OCI-LY7 (cell line): ENCODE measurements around the gene JMJD4. TPM values are rescaled to one million over a fixed set of nuclear protein-coding genes. Genes with fewer than 3 reads are reported as not detected.

Source experiments
- BruUV-seq: library from RNA; stranded (reverse); fragments of 400-500 nt; replicated peaks from 2 replicates; lab custom pipeline; 2021; lab: Mats Ljungman, UMichigan
- CTCF ChIA-PET: fragments of 300-600 bp; sonication (Branson Sonifier 250); formaldehyde crosslinking; loops from one replicate; lab custom pipeline; 2022; ENCODE audit warnings: antibody characterized with exemption; ENCODE audit not compliant: unreplicated experiment; lab: Charles Lee
- POLR2A ChIA-PET: fragments of 300-600 bp; sonication (Branson Sonifier 250); formaldehyde crosslinking; loops from one replicate; lab custom pipeline; 2022; ENCODE audit warnings: antibody characterized with exemption; lab: Charles Lee
- DNase-seq: peaks from one replicate; pipeline ENCODE4 v3.0.0-alpha.2; 2015; ENCODE audit warnings: low spot score
- H2AFZ ChIP-seq: fragments of 200-600 bp; sonication (generic), shearing (Covaris generic); 2 replicates; pipeline ENCODE4 v1.6.1; 2014; ENCODE audit warnings: mild to moderate bottlenecking, antibody characterized with exemption, low read length, moderate library complexity
- H3K27ac ChIP-seq: fragments of 200-600 bp; sonication (generic); 2 replicates; pipeline ENCODE4 v1.5.1; 2014; ENCODE audit warnings: mixed run types, low read depth, mild to moderate bottlenecking, moderate library complexity, low read length, inconsistent platforms; ENCODE audit not compliant: poor library complexity, severe bottlenecking
- H3K36me3 ChIP-seq: fragments of 200-600 bp; sonication (generic); 2 replicates; pipeline ENCODE4 v1.6.1; 2014; ENCODE audit warnings: mild to moderate bottlenecking, antibody characterized with exemption, low read length, moderate library complexity, mixed read lengths; ENCODE audit not compliant: insufficient read depth
- H3K4me1 ChIP-seq: fragments of 200-600 bp; sonication (generic); 2 replicates; pipeline ENCODE4 v1.5.1; 2014; ENCODE audit warnings: mild to moderate bottlenecking, low read length; ENCODE audit not compliant: insufficient read depth, poor library complexity, severe bottlenecking
- H3K4me2 ChIP-seq: fragments of 200-600 bp; sonication (generic); 2 replicates; pipeline ENCODE4 v1.6.1; 2014; ENCODE audit warnings: mild to moderate bottlenecking, low read length
- H3K4me3 ChIP-seq: fragments of 200-600 bp; sonication (generic); 2 replicates; pipeline ENCODE4 v1.5.1; 2014; ENCODE audit warnings: mild to moderate bottlenecking, low read depth, low read length; ENCODE audit not compliant: poor library complexity, severe bottlenecking
- H3K79me2 ChIP-seq: fragments of 200-600 bp; sonication (generic); 2 replicates; pipeline ENCODE4 v1.6.1; 2016; ENCODE audit warnings: low read depth, mild to moderate bottlenecking, low read length, moderate library complexity, mixed read lengths; ENCODE audit not compliant: insufficient read depth
- H3K9me2 ChIP-seq: fragments of 200-600 bp; sonication (generic); 2 replicates; pipeline ENCODE4 v1.6.1; 2016; ENCODE audit warnings: mild to moderate bottlenecking, low read length, mixed read lengths; ENCODE audit not compliant: insufficient read depth
- H3K9me3 ChIP-seq: fragments of 200-600 bp; sonication (generic); 2 replicates; pipeline ENCODE4 v1.6.1; 2014; ENCODE audit warnings: mild to moderate bottlenecking, mixed run types, low read length, mixed read lengths
- H4K20me1 ChIP-seq: fragments of 200-600 bp; sonication (generic); 2 replicates; pipeline ENCODE4 v1.6.1; 2014; ENCODE audit warnings: mild to moderate bottlenecking, antibody characterized with exemption, low read length, moderate library complexity, mixed read lengths; ENCODE audit not compliant: insufficient read depth
- CTCF ChIP-seq: fragments of 200-600 bp; sonication (generic); conservative IDR thresholded peaks from 2 replicates; pipeline ENCODE4 v1.5.1; 2014; ENCODE audit warnings: mild to moderate bottlenecking, antibody characterized with exemption, low read length, moderate library complexity, mixed read lengths
- EZH2phosphoT487 ChIP-seq: fragments of 200-600 bp; sonication (generic); IDR thresholded peaks from 2 replicates; pipeline ENCODE4 v1.6.1; 2018; ENCODE audit warnings: low read depth, borderline replicate concordance, mild to moderate bottlenecking, mixed run types, antibody characterized with exemption, low read length, moderate library complexity, mixed read lengths
- intact Hi-C: fragments of 100-400 bp; cut with micrococcal nuclease; formaldehyde crosslinking; loops from one replicate; pipeline ENCODE4 v1.10.0; 2022; ENCODE audit not compliant: unreplicated experiment
- total RNA-seq, 2 experiments: library from RNA; depleted of rRNA in 1 of 2; stranded (reverse); fragments of >200 nt in 1 of 2; shearing (Covaris generic) in 1 of 2; gene quantifications; 2 replicates each; pipeline ENCODE4 v1.2.3, GENCODE V29; 2014 to 2022

JMJD4 gene
- total RNA-seq, 2 experiments from 2014 or later, result 27.8 to 41.8 TPM

DNA sequence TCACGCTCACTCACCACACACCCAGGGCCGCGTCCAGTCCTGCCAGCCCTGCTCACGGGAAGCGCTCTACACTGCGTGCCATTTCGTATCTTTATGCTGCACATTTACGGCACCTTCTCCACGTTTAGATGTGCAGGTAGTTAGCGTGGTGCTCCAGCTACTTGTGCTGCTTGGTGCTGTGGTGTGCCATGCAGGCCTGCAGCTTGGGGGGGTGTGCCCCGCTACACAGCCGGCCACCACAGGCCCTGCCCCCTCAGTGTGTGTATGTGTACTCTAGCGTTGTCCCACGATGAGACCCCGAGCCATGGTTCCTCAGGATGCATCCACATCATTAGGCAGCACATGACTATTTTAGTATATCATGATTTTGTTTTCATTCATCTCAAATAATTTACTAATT lies 38.5 kb upstream of the JMJD4 start:
- DNase-seq, result no peak
- intact Hi-C loops, result no loop called here
- no TSS peak for BruUV-seq
- Histone ChIP-seq H3K4me2 (no peak overlapping the region), H3K79me2 (no peaks in the 10 kb centered on the region), H3K9me2 (no peaks in the 10 kb centered on the region), H4K20me1 (no peaks in the 10 kb centered on the region), H3K27ac (no peak overlapping the region), H3K9me3 (no peaks in the 10 kb centered on the region), H3K36me3 (peaks cover 10% of the 10 kb centered on the region; the same call in 1 of the 2 replicates), H3K4me3 (no peak overlapping the region), H2AFZ (no peak overlapping the region), H3K4me1 (no peaks in the 10 kb centered on the region)
- ChIA-PET CTCF (no interaction called here), POLR2A (no interaction called here)
- no peak for TF ChIP-seq CTCF
- TF ChIP-seq EZH2phosphoT487, result no peak

DNA sequence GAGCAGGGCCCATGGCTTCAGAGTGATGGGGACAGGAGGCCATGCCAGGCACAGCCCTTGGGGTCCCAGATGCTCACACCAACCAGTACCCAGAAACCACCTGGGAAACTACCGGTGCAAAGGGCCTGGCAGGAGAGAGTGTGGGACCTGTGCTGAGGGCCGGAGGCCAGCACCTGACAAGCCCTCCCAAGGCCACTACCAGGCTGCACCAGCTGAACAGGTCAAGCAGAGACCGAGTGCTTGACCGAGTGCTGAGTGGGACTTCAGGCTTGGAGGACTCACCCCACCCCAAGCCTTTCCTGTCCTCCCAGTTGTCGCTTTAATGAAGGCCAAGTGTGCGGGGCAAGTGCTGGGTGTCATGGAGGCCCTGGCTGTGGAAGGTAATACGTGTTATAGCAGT lies 36.7 kb upstream of the JMJD4 start:
- Histone ChIP-seq H3K36me3 (peaks cover 27% of the 10 kb centered on the region), H3K4me3 (no peak overlapping the region), H2AFZ (no peak overlapping the region), H3K27ac (no peak overlapping the region), H3K9me2 (no peaks in the 10 kb centered on the region), H3K4me1 (no peaks in the 10 kb centered on the region), H3K4me2 (no peak overlapping the region), H3K79me2 (no peaks in the 10 kb centered on the region), H3K9me3 (no peaks in the 10 kb centered on the region), H4K20me1 (no peaks in the 10 kb centered on the region)
- no peak for DNase-seq
- intact Hi-C loops, result no loop called here
- no TSS peak for BruUV-seq
- TF ChIP-seq EZH2phosphoT487, result no peak
- no peak for TF ChIP-seq CTCF
- ChIA-PET POLR2A (no interaction called here), CTCF (interaction anchor here (0.8 kb wide), 1 partner anchor 10 kb away, joined by 3 read pairs; no protein-coding TSS in a partner anchor)

DNA sequence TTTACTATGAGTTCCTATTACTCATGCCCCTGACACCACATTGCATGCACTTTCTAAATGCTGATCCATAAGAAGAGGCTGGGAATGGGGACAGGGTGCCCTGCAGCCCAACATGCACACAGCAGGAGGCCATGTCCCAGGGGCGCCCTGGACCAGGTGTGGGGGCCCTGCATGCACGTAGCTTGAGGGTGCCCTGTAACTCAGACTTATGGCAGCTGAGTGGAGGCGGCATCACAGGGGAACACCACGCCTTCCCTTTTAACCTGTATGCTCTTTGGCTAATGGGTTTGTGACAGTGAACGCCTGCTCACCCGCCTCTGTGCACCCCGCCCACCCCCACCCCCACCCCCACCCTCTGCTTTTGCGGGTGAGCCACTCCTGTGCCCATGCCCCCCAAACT lies 36.2 kb upstream of the JMJD4 start:
- Histone ChIP-seq H3K9me2 (no peaks in the 10 kb centered on the region), H2AFZ (no peak overlapping the region), H3K27ac (no peak overlapping the region), H3K36me3 (peaks cover 25% of the 10 kb centered on the region), H3K4me1 (no peaks in the 10 kb centered on the region), H3K79me2 (no peaks in the 10 kb centered on the region), H3K4me2 (no peak overlapping the region), H3K4me3 (no peak overlapping the region), H3K9me3 (no peaks in the 10 kb centered on the region), H4K20me1 (no peaks in the 10 kb centered on the region)
- no peak for DNase-seq
- ChIA-PET CTCF (interaction anchor here (0.8 kb wide), 1 partner anchor 9 kb away, joined by 3 read pairs; no protein-coding TSS in a partner anchor), POLR2A (no interaction called here)
- no TSS peak for BruUV-seq
- intact Hi-C loops, result no loop called here
- no peak for TF ChIP-seq CTCF
- no peak for TF ChIP-seq EZH2phosphoT487
